ENCODE data around the gene PRDM15.

PRDM15 gene

GRCh38 chr21:41876396-41876795, 2.7 kb downstream of the PRDM15 start:
- no peak for DNase-seq (ENCODE audit: low spot score)
- POLR2A ChIA-PET (ENCODE audit: low non-redundant PET) = no interaction called here
- CTCF ChIA-PET = no interaction called here
- peak overlapping the region; percentile 15 for H3K27ac ChIP-seq
- TF ChIP-seq CTCF (conservative IDR thresholded peaks at IDR 0.05; ENCODE audit: low read depth) = no peak

GRCh38 chr21:41875086-41875485, 4.1 kb downstream of the PRDM15 start:
- no peak for TF ChIP-seq CTCF (conservative IDR thresholded peaks at IDR 0.05; ENCODE audit: low read depth)
- CTCF ChIA-PET = interaction anchor here (0.5 to 0.7 kb wide), 4 partner anchors 10 to 20 kb away, joined by 3 read pairs; no protein-coding TSS in a partner anchor
- DNase-seq (ENCODE audit: low spot score) = no peak
- H3K27ac ChIP-seq = no peak overlapping the region
- POLR2A ChIA-PET (ENCODE audit: low non-redundant PET) = no interaction called here

DNA sequence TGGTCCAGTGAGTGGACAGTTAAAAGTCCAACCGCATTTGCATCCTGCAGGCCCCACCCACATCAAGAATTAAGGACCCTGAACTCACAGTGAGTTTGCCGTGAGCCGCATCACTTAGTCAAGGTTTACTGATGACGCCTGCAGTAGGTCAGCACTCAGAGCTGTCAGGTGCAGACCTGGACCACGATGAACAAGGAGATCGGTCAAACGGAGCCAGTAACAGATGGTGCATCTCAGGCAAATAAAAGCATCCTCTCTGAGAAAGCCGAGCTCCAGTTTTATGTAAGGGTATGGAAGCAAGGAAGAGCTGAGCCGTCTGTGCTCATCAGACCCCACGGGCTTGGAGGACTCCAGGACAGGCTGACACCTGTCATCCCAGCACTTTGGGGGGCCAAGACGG, 4.5 kb downstream of the PRDM15 start:
- no peak for DNase-seq (ENCODE audit: low spot score)
- ChIA-PET CTCF (interaction anchor here (0.5 to 0.7 kb wide), 3 partner anchors 9 to 19 kb away, joined by 3 read pairs; no protein-coding TSS in a partner anchor), POLR2A (ENCODE audit: low non-redundant PET) (no interaction called here)
- no peak overlapping the region for H3K27ac ChIP-seq
- no peak for TF ChIP-seq CTCF (conservative IDR thresholded peaks at IDR 0.05; ENCODE audit: low read depth)

- POLR2A ChIA-PET (ENCODE audit: low non-redundant PET) = no interaction called here
- CTCF ChIA-PET = interaction anchor here (0.9 kb wide), 1 partner anchor 245 kb away, joined by 6 read pairs; no protein-coding TSS in a partner anchor
- no peak overlapping the region for H3K27ac ChIP-seq
- DNase-seq (ENCODE audit: low spot score) = no peak
- TF ChIP-seq CTCF (conservative IDR thresholded peaks at IDR 0.05; ENCODE audit: low read depth) = no peak
Observed at GRCh38 chr21:41873426-41873825, 5.7 kb downstream of the PRDM15 start.

DNA sequence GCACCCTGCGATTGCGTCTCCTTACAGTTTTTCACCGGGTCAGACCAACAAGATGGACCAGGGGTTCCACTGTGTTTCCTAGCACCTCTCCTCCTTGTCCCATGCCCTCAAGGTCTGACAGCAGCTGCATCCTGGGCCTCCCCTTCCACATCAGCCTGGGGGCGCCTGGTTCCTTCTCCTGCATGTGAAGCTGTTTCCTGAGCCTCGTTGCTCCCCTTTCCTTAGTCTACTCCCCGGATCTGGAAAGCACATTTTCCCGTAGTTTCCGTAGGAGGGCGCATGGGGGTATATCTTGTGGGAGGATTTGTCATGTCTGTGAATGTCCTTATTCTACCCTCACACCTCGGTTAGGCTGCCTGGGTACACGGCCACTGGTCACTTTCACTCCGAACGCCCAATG, 6.1 kb downstream of the PRDM15 start:
- TF ChIP-seq CTCF (conservative IDR thresholded peaks at IDR 0.05; ENCODE audit: low read depth) = no peak
- CTCF ChIA-PET = interaction anchor here (0.9 kb wide), 1 partner anchor 245 kb away, joined by 6 read pairs; no protein-coding TSS in a partner anchor
- no peak for DNase-seq (ENCODE audit: low spot score)
- no peak overlapping the region; the same call in 1 of the 2 replicates for H3K27ac ChIP-seq
- POLR2A ChIA-PET (ENCODE audit: low non-redundant PET) = no interaction called here

DNA sequence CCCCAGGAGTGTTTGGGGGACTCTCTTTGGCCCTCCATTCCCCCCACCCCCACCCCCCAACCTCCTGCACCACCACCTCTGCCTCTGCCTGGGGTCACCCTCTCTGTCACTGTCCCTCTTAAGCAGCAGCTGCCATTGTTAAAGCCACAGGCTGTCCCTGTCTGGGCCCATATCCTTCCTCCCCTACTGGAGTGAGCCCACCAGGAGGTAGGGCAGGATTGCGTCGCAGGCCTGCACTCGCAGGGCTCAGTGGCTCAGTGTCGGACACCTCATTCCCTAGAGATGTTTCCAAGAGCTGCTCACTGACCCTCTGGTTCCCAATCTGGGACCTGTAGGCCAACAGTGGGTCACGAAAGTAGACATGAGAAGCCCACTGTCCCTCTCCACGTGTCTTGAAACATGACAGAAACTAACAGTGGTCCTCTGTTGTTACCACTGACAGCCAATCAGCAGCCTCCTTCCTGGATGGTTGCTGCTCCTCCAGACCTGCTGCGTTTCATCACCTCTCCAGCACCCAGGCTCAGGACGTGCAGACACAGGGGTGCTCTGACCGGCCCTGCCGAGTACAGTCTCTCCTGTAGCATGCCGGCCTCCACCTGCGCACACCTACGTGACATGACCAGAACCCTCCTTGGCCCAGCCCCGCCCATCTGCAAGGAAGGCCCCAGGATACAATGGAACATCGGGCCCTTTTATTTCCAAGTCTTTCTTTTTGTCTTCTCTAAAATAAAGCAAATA, 7.7 kb downstream of the PRDM15 start:
- TF ChIP-seq CTCF (conservative IDR thresholded peaks at IDR 0.05; ENCODE audit: low read depth) = no peak
- POLR2A ChIA-PET (ENCODE audit: low non-redundant PET) = no interaction called here
- CTCF ChIA-PET = no interaction called here
- H3K27ac ChIP-seq = no peak overlapping the region
- no peak for DNase-seq (ENCODE audit: low spot score)

Measured in RWPE1 (cell line).